K562 (cell line): ENCODE results near the gene ACO2. TPM values are rescaled to one million over a fixed set of nuclear protein-coding genes. Genes with fewer than 3 reads are reported as not detected.

Experiments used
- ATF6 ChIP-seq: sonication (generic); formaldehyde crosslinking; IDR thresholded peaks from 2 replicates; pipeline ENCODE4 v1.4.0; 2020; ENCODE audit warnings: mild to moderate bottlenecking, missing genetic modification reagents
- BCL6 ChIP-seq: fragments of 250-450 bp; sonication (Bioruptor Pico); IDR thresholded peaks from 2 replicates; pipeline ENCODE4 v1.4.0; 2020
- DNMT1 ChIP-seq: fragments of 450-650 bp; IDR thresholded peaks from 2 replicates; pipeline ENCODE4 v1.6.1; 2016; ENCODE audit warnings: antibody characterized with exemption, mild to moderate bottlenecking
- E2F3 ChIP-seq: fragments of 250-450 bp; sonication (Bioruptor Pico); IDR thresholded peaks from 2 replicates; pipeline ENCODE4 v1.4.0; 2020; ENCODE audit warnings: mild to moderate bottlenecking
- MCM3 ChIP-seq: fragments of 450-650 bp; IDR thresholded peaks from 2 replicates; pipeline ENCODE4 v1.6.1; 2016
- MECOM ChIP-seq: fragments of 250-450 bp; sonication (Bioruptor Pico); IDR thresholded peaks from 2 replicates; pipeline ENCODE4 v1.8.0; 2022; ENCODE audit warnings: inconsistent platforms
- MEIS2 ChIP-seq: fragments of 450-650 bp; IDR thresholded peaks from 2 replicates; pipeline ENCODE4 v1.6.1; 2014; ENCODE audit warnings: mild to moderate bottlenecking; ENCODE audit not compliant: partially characterized antibody
- RFX1 ChIP-seq: fragments of 450-650 bp; IDR thresholded peaks from 2 replicates; pipeline ENCODE4 v1.6.1; 2016; ENCODE audit warnings: mild to moderate bottlenecking, moderate library complexity
- TBP ChIP-seq: optimal IDR thresholded peaks from 2 replicates; pipeline ENCODE3; 2011; ENCODE audit warnings: low read depth, low read length, improper control_type of control experiment
- UBTF ChIP-seq, 2 experiments: IDR thresholded peaks; 2 replicates each; pipeline ENCODE4 v1.6.1; 2012; ENCODE audit warnings: improper control_type of control experiment in 2 of 2, low read depth in 2 of 2, low read length in 2 of 2, borderline replicate concordance in 1 of 2
- XRCC4 ChIP-seq: IDR thresholded peaks from one replicate; pipeline ENCODE4 v1.6.1; 2011; ENCODE audit not compliant: insufficient read depth, insufficient read length; ENCODE audit errors: extremely low read depth
- XRCC5 ChIP-seq: fragments of 200-400 bp; formaldehyde crosslinking; IDR thresholded peaks from 2 replicates; pipeline ENCODE4 v1.6.1; 2017; ENCODE audit warnings: low read depth, mild to moderate bottlenecking, low read length
- ZBTB43 ChIP-seq: sonication (generic); formaldehyde crosslinking; IDR thresholded peaks from 2 replicates; pipeline ENCODE4 v1.8.0; 2023; ENCODE audit warnings: mild to moderate bottlenecking, missing genetic modification reagents
- ZNF12 ChIP-seq: sonication (generic); formaldehyde crosslinking; IDR thresholded peaks from 2 replicates; pipeline ENCODE4 v1.4.0; 2020; ENCODE audit warnings: mild to moderate bottlenecking, missing genetic modification reagents
- ZNF354B ChIP-seq: fragments of 250-450 bp; sonication (Bioruptor Pico); IDR thresholded peaks from 2 replicates; pipeline ENCODE4 v1.4.0; 2020
- ZNF431 ChIP-seq: sonication (generic); formaldehyde crosslinking; IDR thresholded peaks from 2 replicates; pipeline ENCODE4 v1.8.0; 2022; ENCODE audit warnings: mild to moderate bottlenecking, missing genetic modification reagents
- ZNF584 ChIP-seq: fragments of 200-800 bp; sonication (Bioruptor generic); IDR thresholded peaks from 2 replicates; pipeline ENCODE4 v1.6.1; 2016; ENCODE audit warnings: low read depth, mild to moderate bottlenecking, missing genetic modification characterization, missing compliant biosample characterization
- ZNF609 ChIP-seq: sonication (generic); formaldehyde crosslinking; IDR thresholded peaks from 2 replicates; pipeline ENCODE4 v1.8.1; 2023; ENCODE audit warnings: missing genetic modification reagents, mild to moderate bottlenecking, borderline replicate concordance
- polyA plus RNA-seq, 8 experiments: library from polyadenylated mRNA; depleted of rRNA in 4 of 8; stranded (reverse) in 5 of 8; unstranded in 3 of 8; fragments of >200 nt; fragmentation: Nextera tagmentation in 2 of 8; fragmentation: Illumina TruSeq in 1 of 8; extraction: Ambion mirVana in 2 of 8; extraction: Trizol in 1 of 8; gene quantifications; 2 replicates each; pipeline versions ENCODE4 v1.2.1 to v1.2.3, GENCODE V29; 2011 to 2014; ENCODE audit warnings: inconsistent platforms in 1 of 8, missing spikeins in 1 of 8
- total RNA-seq, 7 experiments: library from RNA; depleted of rRNA in 6 of 7; stranded (reverse); fragments of >200 nt in 6 of 7; fragmentation: Illumina TruSeq in 2 of 7; extraction: Trizol in 2 of 7; gene quantifications; 2 replicates each; pipeline versions ENCODE4 v1.2.1 to v1.2.3, GENCODE V29; 2011 to 2021; ENCODE audit warnings: low replicate concordance in 1 of 7

Gene ACO2
- total and polyA plus RNA-seq, 9 of the 15 experiments (the other 6 are each of a cell fraction or from before 2014, with no cell fraction given) = 16.2 to 119 (median 43.2) TPM

- TF ChIP-seq ZNF609 (CRISPR knock-in tag) (no peak), ATF6 (CRISPR knock-in tag) (no peak), ZNF12 (CRISPR knock-in tag) (no peak), ZNF431 (no peak), BCL6 (no peak), E2F3 (CRISPR knock-in tag) (no peak), XRCC5 (no peak), DNMT1 (no peak), TBP (peak; percentile 96), RFX1 (0 out of 2 replicates have a peak, but pooled peaks have one; percentile 7), UBTF (IDR thresholded peaks at IDR 0.05; ENCODE audit: borderline replicate concordance in 1 of 2, low read depth in 2 of 2, low read length in 2 of 2) (no peak), MEIS2 (peak; percentile 3), ZNF584 (CRISPR knock-in tag) (no peak), ZNF354B (no peak), MCM3 (no peak), ZBTB43 (CRISPR knock-in tag) (no peak), MECOM (CRISPR knock-in tag) (no peak), XRCC4 (no peak)
Measured at GRCh38 chr22:41468381-41469217, at the start of gene ACO2, which contains the start of gene PHF5A (continued).
